A204.1 (cell line): ENCODE data around the gene SPRN.
"Not testable (repeated sequence)": the region's sequence is repeated elsewhere in the genome, so short reads cannot be mapped to it uniquely, and the experiment has no call there.

Experiments
- FAIRE-seq: peaks from 2 replicates; lab custom pipeline; 2012; peaks lifted over from hg19 to GRCh38; lab: Jason Lieb, UNC

Gene SPRN

GRCh38 chr10:133456041-133456951, 31.9 kb upstream of the SPRN start:
- FAIRE-seq = no peak

- FAIRE-seq = no peak
Measured at GRCh38 chr10:133455611-133456031, 31.2 kb upstream of the SPRN start.

- FAIRE-seq = no peak
Measured at GRCh38 chr10:133455196-133455595, 30.8 kb upstream of the SPRN start.

- FAIRE-seq = no peak
Measured at GRCh38 chr10:133454204-133454893, 29.9 kb upstream of the SPRN start.

- FAIRE-seq = no peak
Measured at GRCh38 chr10:133453516-133454203, 29.2 kb upstream of the SPRN start, which contains the start of gene SCART1. SCART1 (plus strand) TSS chr10:133453945; CDS start chr10:133453998, 53 bp downstream.

GRCh38 chr10:133452453-133452852, 28.0 kb upstream of the SPRN start:
- no peak for FAIRE-seq

GRCh38 chr10:133451346-133451745, 26.9 kb upstream of the SPRN start:
- FAIRE-seq = no peak

GRCh38 chr10:133448120-133448519, 23.7 kb upstream of the SPRN start:
- no peak for FAIRE-seq

- FAIRE-seq = no peak
Measured at GRCh38 chr10:133446979-133447378, 22.6 kb upstream of the SPRN start.

GRCh38 chr10:133445751-133446708, 21.6 kb upstream of the SPRN start:
- no peak for FAIRE-seq

- no peak for FAIRE-seq
Measured at GRCh38 chr10:133445268-133445732, 20.9 kb upstream of the SPRN start.

GRCh38 chr10:133444342-133445267, 20.2 kb upstream of the SPRN start:
- FAIRE-seq = no peak

- no peak for FAIRE-seq
Measured at GRCh38 chr10:133442967-133443924, 18.8 kb upstream of the SPRN start.

- no peak for FAIRE-seq
Measured at GRCh38 chr10:133442191-133442966, 18.0 kb upstream of the SPRN start.

GRCh38 chr10:133441780-133442179, 17.4 kb upstream of the SPRN start:
- no peak for FAIRE-seq

GRCh38 chr10:133441356-133441755, 16.9 kb upstream of the SPRN start:
- FAIRE-seq = not testable (repeated sequence)

GRCh38 chr10:133440633-133441285, 16.3 kb upstream of the SPRN start:
- FAIRE-seq = no peak
